Small intestine (tissue), 7 donors: ENCODE measurements around the gene RANBP6. TPM values are rescaled to one million over a fixed set of nuclear protein-coding genes. Genes with fewer than 3 reads are reported as not detected.
A peak's percentile ranks its signal among the peaks of the same experiment; 100 is the strongest.

Source experiments
- DNase-seq, 2 donors: peaks; one replicate each; pipeline versions ENCODE4 v3.0.0 to v3.0.0-alpha.2; 2013
- FAIRE-seq: peaks from 2 replicates; lab custom pipeline; 2012; peaks lifted over from hg19 to GRCh38; lab: Jason Lieb, UNC
- H3K27ac ChIP-seq, 3 donors: one replicate each; pipeline ENCODE4 v1.5.1; 2013; ENCODE audit warnings: low read length in 2 of 3, mild to moderate bottlenecking in 2 of 3, control low read depth in 1 of 3, inconsistent platforms in 1 of 3, low read depth in 1 of 3, moderate library complexity in 1 of 3
- H3K27me3 ChIP-seq, 3 donors: one replicate each; pipeline ENCODE4 v1.6.1; 2013; ENCODE audit warnings: low read length in 3 of 3, inconsistent platforms in 1 of 3; ENCODE audit not compliant: control insufficient read depth in 3 of 3, insufficient read depth in 3 of 3
- H3K36me3 ChIP-seq, 3 donors: one replicate each; pipeline ENCODE4 v1.6.1; 2013; ENCODE audit warnings: low read length in 3 of 3, inconsistent platforms in 1 of 3, low read depth in 1 of 3, mild to moderate bottlenecking in 1 of 3, moderate library complexity in 1 of 3; ENCODE audit not compliant: control insufficient read depth in 3 of 3, insufficient read depth in 2 of 3
- H3K4me1 ChIP-seq, 3 donors: one replicate each; pipeline ENCODE4 v1.6.1; 2013; ENCODE audit warnings: low read length in 2 of 3, inconsistent platforms in 1 of 3, low read depth in 1 of 3, mild to moderate bottlenecking in 1 of 3, moderate library complexity in 1 of 3; ENCODE audit not compliant: control insufficient read depth in 3 of 3, insufficient read depth in 2 of 3
- H3K4me3 ChIP-seq, 3 donors: one replicate each; pipeline ENCODE4 v1.5.1; 2013; ENCODE audit warnings: low read length in 3 of 3, control low read depth in 1 of 3, inconsistent platforms in 1 of 3, low read depth in 1 of 3, mild to moderate bottlenecking in 1 of 3, moderate library complexity in 1 of 3
- H3K9me3 ChIP-seq, 2 donors: one replicate each; pipeline ENCODE4 v1.6.1; 2013; ENCODE audit warnings: low read depth in 1 of 2, low read length in 1 of 2; ENCODE audit not compliant: control insufficient read depth in 2 of 2, insufficient read depth in 1 of 2
- WGBS, 3 donors: extraction: QIAGEN DNeasy Blood & Tissue Kit; methylation state at CpG; one replicate each; pipeline ENCODE4 v1.1.7; 2013; 5-methylcytosine and 5-hydroxymethylcytosine counted together
- polyA plus RNA-seq, 4 donors: library from polyadenylated mRNA; stranded (reverse) in 3 of 4; unstranded in 1 of 4; fragments of 200-250 nt in 3 of 4; fragments of 120-200 nt in 1 of 4; gene quantifications; one replicate each; pipeline versions ENCODE4 v1.2.1 to v1.2.3, GENCODE V29; 2013
- donor health status: healthy with polysubstance abuse.
- donor health status: control.
- donor health status: control.
- donor health status: Bipolar disorder and iron deficiency.
- donor health status: healthy.

The RANBP6 gene
- polyA plus RNA-seq, 4 donors, result 2.7 to 18.7 (median 4.6) TPM

DNA sequence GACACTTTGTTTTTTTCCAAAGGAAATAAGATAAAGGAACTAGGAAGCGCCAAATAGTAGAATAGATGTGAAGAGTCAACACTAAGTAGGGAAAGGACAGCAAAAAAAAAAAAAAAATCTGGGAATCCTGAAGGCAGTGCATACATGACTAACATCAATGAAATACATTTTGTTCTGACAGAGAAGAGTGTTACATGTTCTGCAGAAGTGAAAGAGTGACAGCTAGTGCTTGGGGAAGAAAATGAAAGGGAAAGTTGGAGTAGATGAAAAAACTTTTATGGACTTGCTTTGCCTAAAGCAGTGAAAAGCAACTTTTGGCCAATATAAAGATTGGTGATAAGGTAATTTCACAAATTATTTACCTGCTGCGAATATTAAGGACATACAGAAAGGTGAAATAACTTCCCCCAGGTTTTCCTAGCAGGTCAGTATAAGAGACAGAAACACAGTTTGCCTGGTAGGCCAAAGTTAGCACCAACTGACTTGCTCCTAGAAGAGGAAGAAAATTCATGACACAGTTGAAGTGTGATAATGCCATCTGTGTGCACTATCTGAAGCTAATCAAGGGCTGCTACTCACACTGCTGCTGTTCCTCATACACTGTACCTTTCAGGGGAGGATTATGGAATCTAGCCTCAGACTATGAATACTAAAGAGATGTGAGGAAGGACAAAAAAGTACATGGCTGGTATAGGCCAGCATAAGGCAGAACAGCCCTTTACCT lies 38.6 kb downstream of the RANBP6 start:
- peaks cover 3 to 11% (median 3%) of the 10 kb centered on the region in 3 donors for H3K36me3 ChIP-seq
- DNase-seq (peak; percentile 7 to 44), FAIRE-seq (no peak)
- no peaks in the 10 kb centered on the region for H3K9me3 ChIP-seq
- WGBS, 3 donors, result 55 to 68% (median 62%) methylated on average over 2 of the region's 2 CpGs
- H3K27me3 ChIP-seq, result no peaks in the 10 kb centered on the region
- H3K27ac ChIP-seq, result peak overlapping the region in 2 of 3 donors; percentile 65 to 72
- peaks cover 0 to 6% (median 0%) of the 10 kb centered on the region in 3 donors for H3K4me1 ChIP-seq
- no peak overlapping the region for H3K4me3 ChIP-seq

- no peak overlapping the region for H3K27ac ChIP-seq
- no peak for FAIRE-seq
- no peaks in the 10 kb centered on the region for H3K27me3 ChIP-seq
- no peak for DNase-seq
- H3K9me3 ChIP-seq, result no peaks in the 10 kb centered on the region
- H3K36me3 ChIP-seq, result peaks cover 3 to 13% (median 6%) of the 10 kb centered on the region in 3 donors
- no peak overlapping the region for H3K4me3 ChIP-seq
- H3K4me1 ChIP-seq, result peaks cover 0 to under 1% (median 0%) of the 10 kb centered on the region in 3 donors
Measured at GRCh38 chr9:5971740-5972139, 43.7 kb downstream of the RANBP6 start.

Other genes with a start within 250 kb of the RANBP6 start
- gene ERMP1, start 182.5 kb downstream of the RANBP6 start, polyA plus RNA-seq, result 10 to 100 TPM in 1 of 4 donors, 1 to 10 TPM in 3; 2.0 to 22.3 (median 5.2) TPM
- gene MLANA, start 124.7 kb downstream of the RANBP6 start, polyA plus RNA-seq, result under 1 TPM in 1 of 4 donors, not detected in 3; 0.58 TPM
- 10 to 100 TPM in 2 of 4 donors, 1 to 10 TPM in 1, under 1 TPM in 1; 0.45 to 18.7 (median 5.7) TPM for gene IL33, start 200.2 kb upstream of the RANBP6 start, polyA plus RNA-seq